Smooth muscle cell (in vitro differentiated cells): ENCODE data around the gene SPTLC1. TPM values are rescaled to one million over a fixed set of nuclear protein-coding genes. Genes with fewer than 3 reads are reported as not detected.

Experiments
- DNase-seq: peaks from one replicate; lab custom pipeline; 2025; ENCODE audit not compliant: unreplicated experiment; lab: John Stamatoyannopoulos, UW
- H2AFZ ChIP-seq: fragments of 200-600 bp; sonication (generic); 2 replicates; pipeline ENCODE4 v1.6.0; 2016; ENCODE audit warnings: antibody characterized with exemption, low read depth, mild to moderate bottlenecking
- H3F3A ChIP-seq: fragments of 200-600 bp; sonication (generic); 2 replicates; pipeline ENCODE4 v1.6.0; 2017; ENCODE audit warnings: antibody characterized with exemption, low read depth
- H3K27ac ChIP-seq: fragments of 200-600 bp; sonication (generic); 2 replicates; pipeline ENCODE4 v1.5.1; 2016; ENCODE audit warnings: low read depth, mild to moderate bottlenecking
- H3K27me3 ChIP-seq: fragments of 200-600 bp; sonication (generic); 2 replicates; pipeline ENCODE4 v1.6.1; 2016; ENCODE audit warnings: low read depth, mild to moderate bottlenecking
- H3K36me3 ChIP-seq: fragments of 200-600 bp; sonication (generic); 2 replicates; pipeline ENCODE4 v1.5.1; 2016; ENCODE audit warnings: low read depth
- H3K4me1 ChIP-seq: fragments of 200-600 bp; sonication (generic); 2 replicates; pipeline ENCODE4 v1.5.1; 2016; ENCODE audit warnings: low read depth
- H3K4me2 ChIP-seq: fragments of 200-600 bp; sonication (generic); 2 replicates; pipeline ENCODE4 v1.6.0; 2016; ENCODE audit warnings: mild to moderate bottlenecking
- H3K4me3 ChIP-seq: fragments of 200-600 bp; sonication (generic); 2 replicates; pipeline ENCODE4 v1.5.1; 2016; ENCODE audit warnings: mild to moderate bottlenecking
- H3K79me2 ChIP-seq: fragments of 200-600 bp; sonication (generic); 2 replicates; pipeline ENCODE4 v1.6.0; 2016; ENCODE audit warnings: low read depth, mild to moderate bottlenecking
- H3K9ac ChIP-seq: fragments of 200-600 bp; sonication (generic); 2 replicates; pipeline ENCODE4 v1.6.0; 2016; ENCODE audit warnings: low read depth
- H3K9me3 ChIP-seq: fragments of 200-600 bp; sonication (generic); replicated peaks from 2 replicates; pipeline ENCODE4 v1.5.1; 2016; ENCODE audit warnings: low read depth
- H4K20me1 ChIP-seq: fragments of 200-600 bp; sonication (generic); 2 replicates; pipeline ENCODE4 v1.6.0; 2016; ENCODE audit warnings: low read depth
- CTCF ChIP-seq: fragments of 200-600 bp; sonication (generic); IDR thresholded peaks from 2 replicates; pipeline ENCODE4 v1.5.1; 2017; ENCODE audit warnings: borderline replicate concordance, mild to moderate bottlenecking, antibody characterized with exemption; ENCODE audit not compliant: insufficient read depth, poor library complexity, severe bottlenecking
- WGBS: methylation state at CpG from one replicate; pipeline ENCODE4 v1.1.7; 2016; ENCODE audit warnings: low lambda C conversion rate; 5-methylcytosine and 5-hydroxymethylcytosine counted together
- polyA plus RNA-seq: library from polyadenylated mRNA; unstranded; fragments of >200 nt; fragmentation: Nextera tagmentation; extraction: Ambion mirVana; gene quantifications from 2 replicates; pipeline ENCODE4 v1.2.1, GENCODE V29; 2016
- total RNA-seq: library from RNA; depleted of rRNA; stranded (reverse); fragments of >200 nt; gene quantifications from 2 replicates; pipeline ENCODE4 v1.2.3, GENCODE V29; 2014

The SPTLC1 gene
- total and polyA plus RNA-seq, 2 experiments from 2014 or later, result 75.6 to 168 TPM

GRCh38 chr9:92035146-92035545, 80.1 kb downstream of the SPTLC1 start:
- H4K20me1 ChIP-seq, result no peaks in the 10 kb centered on the region
- no peaks in the 10 kb centered on the region for H3K36me3 ChIP-seq
- H3K4me2 ChIP-seq, result no peak overlapping the region
- no peaks in the 10 kb centered on the region for H3F3A ChIP-seq
- no peak overlapping the region for H3K9ac ChIP-seq
- no peak for DNase-seq
- TF ChIP-seq CTCF, result no peak
- WGBS, result 87% methylated on average over 4 of the region's 4 CpGs
- no peak overlapping the region for H3K27ac ChIP-seq
- no peaks in the 10 kb centered on the region for H3K27me3 ChIP-seq
- no peaks in the 10 kb centered on the region for H3K9me3 ChIP-seq
- H3K79me2 ChIP-seq, result no peaks in the 10 kb centered on the region
- no peak overlapping the region for H3K4me3 ChIP-seq
- H3K4me1 ChIP-seq, result no peaks in the 10 kb centered on the region
- no peak overlapping the region for H2AFZ ChIP-seq

- H3K9me3 ChIP-seq, result no peaks in the 10 kb centered on the region
- H3K27me3 ChIP-seq, result no peaks in the 10 kb centered on the region
- no peaks in the 10 kb centered on the region for H3F3A ChIP-seq
- H2AFZ ChIP-seq, result no peak overlapping the region
- no peaks in the 10 kb centered on the region for H3K36me3 ChIP-seq
- no peak for TF ChIP-seq CTCF
- WGBS, result 99% methylated on average over 5 of the region's 5 CpGs
- H3K4me1 ChIP-seq, result no peaks in the 10 kb centered on the region
- H3K9ac ChIP-seq, result no peak overlapping the region
- H4K20me1 ChIP-seq, result no peaks in the 10 kb centered on the region
- H3K4me2 ChIP-seq, result no peak overlapping the region
- no peak for DNase-seq
- H3K27ac ChIP-seq, result no peak overlapping the region
- H3K4me3 ChIP-seq, result no peak overlapping the region
- H3K79me2 ChIP-seq, result no peaks in the 10 kb centered on the region
Observed at GRCh38 chr9:92033991-92034390, 81.2 kb downstream of the SPTLC1 start.

- TF ChIP-seq CTCF, result no peak
- Histone ChIP-seq H3K4me2 (no peak overlapping the region), H3K4me1 (no peaks in the 10 kb centered on the region), H3K27me3 (no peaks in the 10 kb centered on the region), H3K36me3 (no peaks in the 10 kb centered on the region), H3K9me3 (no peaks in the 10 kb centered on the region), H4K20me1 (no peaks in the 10 kb centered on the region), H2AFZ (no peak overlapping the region), H3K27ac (no peak overlapping the region), H3K4me3 (no peak overlapping the region), H3K9ac (no peak overlapping the region), H3F3A (no peaks in the 10 kb centered on the region), H3K79me2 (no peaks in the 10 kb centered on the region)
- 99% methylated on average over 5 of the region's 5 CpGs for WGBS
- DNase-seq, result no peak
Observed at GRCh38 chr9:92033307-92033706, 81.9 kb downstream of the SPTLC1 start.

- Histone ChIP-seq H4K20me1 (no peaks in the 10 kb centered on the region), H3F3A (no peaks in the 10 kb centered on the region), H3K9me3 (no peaks in the 10 kb centered on the region), H3K27me3 (no peaks in the 10 kb centered on the region), H3K4me1 (no peaks in the 10 kb centered on the region), H3K9ac (no peak overlapping the region), H2AFZ (no peak overlapping the region), H3K36me3 (no peaks in the 10 kb centered on the region), H3K4me2 (no peak overlapping the region), H3K27ac (no peak overlapping the region), H3K4me3 (no peak overlapping the region), H3K79me2 (no peaks in the 10 kb centered on the region)
- TF ChIP-seq CTCF, result no peak
- no peak for DNase-seq
- WGBS, result 98% methylated on average over 5 of the region's 5 CpGs
Observed at GRCh38 chr9:92032891-92033290, 82.3 kb downstream of the SPTLC1 start.
